ENCODE data around the gene COL23A1.

Gene COL23A1

DNA sequence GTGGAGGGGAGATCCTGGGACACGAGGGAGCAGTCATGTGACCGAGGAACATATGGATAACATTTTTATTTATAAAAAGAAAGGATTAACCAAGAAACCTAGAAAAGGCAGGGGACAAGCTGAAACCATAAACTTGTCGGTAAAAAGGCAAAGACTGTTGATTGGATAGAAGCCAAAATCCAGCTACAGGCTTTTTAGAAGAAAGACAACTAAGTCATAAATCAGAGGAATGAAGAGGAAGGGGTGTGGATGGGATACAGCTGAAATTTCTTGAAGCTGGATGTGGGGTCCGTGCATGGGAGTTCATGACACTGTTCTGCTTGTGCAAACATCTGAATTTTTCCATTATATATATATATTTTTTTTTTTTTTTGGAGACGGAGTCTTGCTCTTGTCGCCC is 246.9 kb downstream of the COL23A1 start:
- Histone ChIP-seq H3K27me3 (ENCODE audit: control insufficient read depth in 3 of 3, insufficient read depth in 3 of 3, low read depth in 1 of 3, low read length in 3 of 3) (peaks cover 0 to 2% (median 0%) of the 10 kb centered on the region in 3 experiments), H4K8ac (ENCODE audit: low read depth, low read length) (no peak overlapping the region), H3K27ac (replicated peaks; ENCODE audit: low read length) (no peak overlapping the region), H3K18ac (ENCODE audit: low read length) (no peak overlapping the region), H3K4me1 (ENCODE audit: control insufficient read depth in 2 of 2, insufficient read depth in 1 of 2, low read depth in 1 of 2, low read length in 2 of 2) (peaks cover 1 to 4% of the 10 kb centered on the region in 2 donors), H3K9me3 (replicated peaks in 1 of 2; ENCODE audit: control insufficient read depth in 2 of 2, insufficient read depth in 1 of 2, low read depth in 1 of 2, low read length in 2 of 2) (peaks cover 0 to 4% of the 10 kb centered on the region in 2 donors), H3K79me1 (ENCODE audit: low read depth, low read length) (no peaks in the 10 kb centered on the region), H2AFZ (ENCODE audit: low read length) (no peak overlapping the region), H3K36me3 (replicated peaks in 1 of 2; ENCODE audit: control insufficient read depth in 2 of 2, insufficient read depth in 2 of 2, low read length in 2 of 2) (no peaks in the 10 kb centered on the region), H2AK5ac (ENCODE audit: low read depth, low read length) (peak overlapping the region; percentile 46), H3K9ac (ENCODE audit: low read depth, low read length, poor library complexity) (no peak overlapping the region), H3K4ac (ENCODE audit: low read length) (no peak overlapping the region), H3K4me3 (ENCODE audit: low read length in 2 of 2) (no peak overlapping the region), H3K4me2 (ENCODE audit: insufficient read depth, low read length, poor library complexity, severe bottlenecking) (no peak overlapping the region), H2BK120ac (ENCODE audit: low read depth, low read length) (no peak overlapping the region), H2BK12ac (ENCODE audit: low read length) (no peak overlapping the region), H2BK5ac (ENCODE audit: low read length) (no peak overlapping the region), H2BK15ac (ENCODE audit: low read length) (no peak overlapping the region), H4K91ac (ENCODE audit: low read depth, low read length, poor library complexity) (no peak overlapping the region), H3K14ac (ENCODE audit: low read length) (no peak overlapping the region), H3K23ac (ENCODE audit: low read depth, low read length, poor library complexity) (no peak overlapping the region)
- WGBS, 2 donors (ENCODE audit: extremely low coverage in 2 of 2, insufficient read length in 2 of 2, insufficient replicate concordance in 1 of 2): no CpG with 5 or more reads among the region's 6 CpGs
- DNase-seq (ENCODE audit: low spot score): no peak

DNA sequence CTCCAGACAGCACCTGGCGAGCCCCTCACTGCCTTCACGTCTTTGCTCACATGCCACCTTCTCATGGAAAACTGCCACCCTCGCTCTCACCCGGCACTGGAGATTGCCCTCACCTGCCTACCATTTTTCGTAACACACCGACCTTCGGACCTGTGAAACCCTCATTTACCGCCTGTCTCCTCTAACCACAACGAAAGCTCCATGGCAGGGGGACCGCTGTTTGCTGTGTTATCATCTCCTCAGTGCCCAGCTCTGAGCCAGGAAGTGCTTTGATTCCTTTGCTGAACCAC is 248.4 kb downstream of the COL23A1 start:
- peaks cover 0 to 4% of the 10 kb centered on the region in 2 donors for H3K9me3 ChIP-seq (replicated peaks in 1 of 2; ENCODE audit: control insufficient read depth in 2 of 2, insufficient read depth in 1 of 2, low read depth in 1 of 2, low read length in 2 of 2)
- no peak overlapping the region for H3K23ac ChIP-seq (ENCODE audit: low read depth, low read length, poor library complexity)
- H3K9ac ChIP-seq (ENCODE audit: low read depth, low read length, poor library complexity): peak overlapping the region; percentile 45
- H3K4me3 ChIP-seq (ENCODE audit: low read length in 2 of 2): no peak overlapping the region
- H3K27me3 ChIP-seq (ENCODE audit: control insufficient read depth in 3 of 3, insufficient read depth in 3 of 3, low read depth in 1 of 3, low read length in 3 of 3): peaks cover 0 to 2% (median 0%) of the 10 kb centered on the region in 3 experiments
- no peak overlapping the region for H4K8ac ChIP-seq (ENCODE audit: low read depth, low read length)
- H2AK5ac ChIP-seq (ENCODE audit: low read depth, low read length): peak overlapping the region; percentile 19
- no peaks in the 10 kb centered on the region for H3K79me1 ChIP-seq (ENCODE audit: low read depth, low read length)
- no peak overlapping the region for H3K4me2 ChIP-seq (ENCODE audit: insufficient read depth, low read length, poor library complexity, severe bottlenecking)
- H3K4me1 ChIP-seq (ENCODE audit: control insufficient read depth in 2 of 2, insufficient read depth in 1 of 2, low read depth in 1 of 2, low read length in 2 of 2): peaks cover 0 to 3% of the 10 kb centered on the region in 2 donors
- H2BK12ac ChIP-seq (ENCODE audit: low read length): no peak overlapping the region
- DNase-seq (ENCODE audit: low spot score): no peak
- no peak overlapping the region for H2AFZ ChIP-seq (ENCODE audit: low read length)
- no peaks in the 10 kb centered on the region for H3K36me3 ChIP-seq (replicated peaks in 1 of 2; ENCODE audit: control insufficient read depth in 2 of 2, insufficient read depth in 2 of 2, low read length in 2 of 2)
- H3K14ac ChIP-seq (ENCODE audit: low read length): no peak overlapping the region
- no CpG with 5 or more reads among the region's 10 CpGs for WGBS, 2 donors (ENCODE audit: extremely low coverage in 2 of 2, insufficient read length in 2 of 2, insufficient replicate concordance in 1 of 2)
- no peak overlapping the region for H2BK120ac ChIP-seq (ENCODE audit: low read depth, low read length)
- H4K91ac ChIP-seq (ENCODE audit: low read depth, low read length, poor library complexity): no peak overlapping the region
- no peak overlapping the region for H3K27ac ChIP-seq (replicated peaks; ENCODE audit: low read length)
- H2BK5ac ChIP-seq (ENCODE audit: low read length): no peak overlapping the region
- no peak overlapping the region for H3K4ac ChIP-seq (ENCODE audit: low read length)
- peak overlapping the region; percentile 23 for H3K18ac ChIP-seq (ENCODE audit: low read length)
- peak overlapping the region; percentile 38 for H2BK15ac ChIP-seq (ENCODE audit: low read length)

DNA sequence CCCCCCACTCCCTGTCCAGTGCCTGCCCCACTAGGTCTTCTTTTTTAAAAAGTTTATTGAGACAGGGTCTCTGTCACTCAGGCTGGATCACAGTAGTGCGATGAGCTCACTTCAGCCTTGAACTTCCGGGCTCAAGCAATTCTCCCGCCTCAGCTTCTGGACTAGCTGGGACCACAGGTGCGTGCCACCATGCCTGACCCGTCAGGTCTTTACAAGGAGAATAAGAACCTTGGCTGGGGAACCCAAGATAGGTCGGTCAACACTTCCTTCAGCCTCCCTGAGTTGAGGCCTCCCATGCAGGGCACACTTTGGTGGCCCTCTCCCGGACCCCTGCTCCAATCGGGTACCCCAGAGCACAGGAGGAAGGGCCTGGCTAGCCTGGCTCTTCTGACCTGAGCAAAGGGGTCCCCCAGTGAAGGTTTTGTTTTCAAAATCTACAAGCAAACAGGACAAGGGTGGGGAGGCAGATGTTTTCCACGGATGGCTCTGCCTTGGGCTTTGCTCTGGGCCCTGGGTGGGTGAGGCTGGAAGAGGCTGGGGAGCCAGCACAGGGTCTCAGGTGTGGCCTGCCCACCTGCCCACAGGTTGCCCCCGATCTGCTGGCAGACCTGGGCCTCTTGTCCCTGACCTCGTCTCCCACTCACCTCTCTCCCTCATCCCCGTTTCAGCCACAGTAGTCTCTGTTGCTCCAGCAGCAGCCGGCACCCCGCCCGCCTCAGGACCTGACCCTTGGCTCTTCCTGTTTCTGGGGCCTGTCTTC is 248.9 kb downstream of the COL23A1 start:
- Histone ChIP-seq H3K23ac (ENCODE audit: low read depth, low read length, poor library complexity) (no peak overlapping the region), H2BK15ac (ENCODE audit: low read length) (peak overlapping the region; percentile 50), H4K91ac (ENCODE audit: low read depth, low read length, poor library complexity) (no peak overlapping the region), H3K9ac (ENCODE audit: low read depth, low read length, poor library complexity) (no peak overlapping the region), H3K4me2 (ENCODE audit: insufficient read depth, low read length, poor library complexity, severe bottlenecking) (no peak overlapping the region), H3K18ac (ENCODE audit: low read length) (no peak overlapping the region), H3K4me1 (ENCODE audit: control insufficient read depth in 2 of 2, insufficient read depth in 1 of 2, low read depth in 1 of 2, low read length in 2 of 2) (peaks cover 0 to 3% of the 10 kb centered on the region in 2 donors), H3K27ac (replicated peaks; ENCODE audit: low read length) (no peak overlapping the region), H2BK120ac (ENCODE audit: low read depth, low read length) (peak overlapping the region; percentile 72), H3K36me3 (replicated peaks in 1 of 2; ENCODE audit: control insufficient read depth in 2 of 2, insufficient read depth in 2 of 2, low read length in 2 of 2) (no peaks in the 10 kb centered on the region), H3K27me3 (ENCODE audit: control insufficient read depth in 3 of 3, insufficient read depth in 3 of 3, low read depth in 1 of 3, low read length in 3 of 3) (peaks cover 0 to 2% (median 0%) of the 10 kb centered on the region in 3 experiments), H3K4me3 (ENCODE audit: low read length in 2 of 2) (no peak overlapping the region), H3K14ac (ENCODE audit: low read length) (no peak overlapping the region), H2BK5ac (ENCODE audit: low read length) (no peak overlapping the region), H4K8ac (ENCODE audit: low read depth, low read length) (no peak overlapping the region), H3K4ac (ENCODE audit: low read length) (no peak overlapping the region), H2AK5ac (ENCODE audit: low read depth, low read length) (peak overlapping the region; percentile 19), H3K9me3 (replicated peaks in 1 of 2; ENCODE audit: control insufficient read depth in 2 of 2, insufficient read depth in 1 of 2, low read depth in 1 of 2, low read length in 2 of 2) (peaks cover 0 to 4% of the 10 kb centered on the region in 2 donors), H2BK12ac (ENCODE audit: low read length) (no peak overlapping the region), H3K79me1 (ENCODE audit: low read depth, low read length) (no peaks in the 10 kb centered on the region), H2AFZ (ENCODE audit: low read length) (no peak overlapping the region)
- DNase-seq (ENCODE audit: low spot score): no peak
- no CpG with 5 or more reads among the region's 15 CpGs for WGBS, 2 donors (ENCODE audit: extremely low coverage in 2 of 2, insufficient read length in 2 of 2, insufficient replicate concordance in 1 of 2)

DNA sequence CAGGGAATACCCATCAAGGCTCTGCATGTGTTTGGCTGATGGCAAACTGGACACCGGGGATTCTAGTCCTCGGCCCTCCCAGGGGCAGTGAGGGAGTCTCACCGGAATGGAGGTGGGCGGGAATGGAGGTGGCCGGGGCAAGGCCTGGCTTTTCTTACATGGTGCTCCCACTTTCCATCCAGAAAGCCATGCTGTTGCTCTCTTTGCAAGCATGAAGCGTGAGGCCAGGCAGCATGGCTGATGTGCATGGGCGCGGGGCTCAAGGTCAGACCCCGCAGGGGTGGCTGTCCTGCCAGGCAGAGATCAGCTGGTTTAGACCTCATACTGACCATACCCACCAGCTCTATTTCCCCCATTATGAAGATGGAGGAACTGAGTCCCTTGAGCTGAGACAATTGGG is 249.6 kb downstream of the COL23A1 start:
- no peak overlapping the region for H3K14ac ChIP-seq (ENCODE audit: low read length)
- H3K36me3 ChIP-seq (replicated peaks in 1 of 2; ENCODE audit: control insufficient read depth in 2 of 2, insufficient read depth in 2 of 2, low read length in 2 of 2): no peaks in the 10 kb centered on the region
- H3K4ac ChIP-seq (ENCODE audit: low read length): no peak overlapping the region
- peak overlapping the region; percentile 57 for H2AK5ac ChIP-seq (ENCODE audit: low read depth, low read length)
- H3K79me1 ChIP-seq (ENCODE audit: low read depth, low read length): no peaks in the 10 kb centered on the region
- H3K23ac ChIP-seq (ENCODE audit: low read depth, low read length, poor library complexity): no peak overlapping the region
- H3K4me3 ChIP-seq (ENCODE audit: low read length in 2 of 2): no peak overlapping the region
- no CpG with 5 or more reads among the region's 9 CpGs for WGBS, 2 donors (ENCODE audit: extremely low coverage in 2 of 2, insufficient read length in 2 of 2, insufficient replicate concordance in 1 of 2)
- no peak overlapping the region for H2AFZ ChIP-seq (ENCODE audit: low read length)
- H3K9me3 ChIP-seq (replicated peaks in 1 of 2; ENCODE audit: control insufficient read depth in 2 of 2, insufficient read depth in 1 of 2, low read depth in 1 of 2, low read length in 2 of 2): peaks cover 0 to 4% of the 10 kb centered on the region in 2 donors
- H4K8ac ChIP-seq (ENCODE audit: low read depth, low read length): no peak overlapping the region
- no peak overlapping the region for H3K9ac ChIP-seq (ENCODE audit: low read depth, low read length, poor library complexity)
- H3K4me2 ChIP-seq (ENCODE audit: insufficient read depth, low read length, poor library complexity, severe bottlenecking): no peak overlapping the region
- no peak overlapping the region for H4K91ac ChIP-seq (ENCODE audit: low read depth, low read length, poor library complexity)
- peak overlapping the region; percentile 7 for H2BK12ac ChIP-seq (ENCODE audit: low read length)
- H3K4me1 ChIP-seq (ENCODE audit: control insufficient read depth in 2 of 2, insufficient read depth in 1 of 2, low read depth in 1 of 2, low read length in 2 of 2): peaks cover 0 to 3% of the 10 kb centered on the region in 2 donors
- H3K27ac ChIP-seq (replicated peaks; ENCODE audit: low read length): no peak overlapping the region
- H2BK120ac ChIP-seq (ENCODE audit: low read depth, low read length): peak overlapping the region; percentile 72
- no peak for DNase-seq (ENCODE audit: low spot score)
- peaks cover 0 to 2% (median 0%) of the 10 kb centered on the region in 3 experiments for H3K27me3 ChIP-seq (ENCODE audit: control insufficient read depth in 3 of 3, insufficient read depth in 3 of 3, low read depth in 1 of 3, low read length in 3 of 3)
- no peak overlapping the region for H3K18ac ChIP-seq (ENCODE audit: low read length)
- H2BK5ac ChIP-seq (ENCODE audit: low read length): no peak overlapping the region
- peak overlapping the region; percentile 50 for H2BK15ac ChIP-seq (ENCODE audit: low read length)

All from neuronal stem cell (in vitro differentiated cells).